DLD1 (cell line): ENCODE data around the gene NOXRED1.
"Not testable (repeated sequence)": the region's sequence is repeated elsewhere in the genome, so short reads cannot be mapped to it uniquely, and the experiment has no call there.

ENCODE experiments used
- in situ Hi-C: cut with HindIII; loops from 2 replicates; pipeline ENCODE4 v1.10.0; 2017; ENCODE audit warnings: low sequenced_read_pairs

NOXRED1 gene

GRCh38 chr14:77415403-77416030 is 7.8 kb downstream of the NOXRED1 start:
- in situ Hi-C loops: not testable (repeated sequence)

GRCh38 chr14:77409131-77409533 is 14.2 kb downstream of the NOXRED1 start:
- in situ Hi-C loops: no loop called here

- in situ Hi-C loops: no loop called here
Measured at GRCh38 chr14:77407158-77407557, 16.2 kb downstream of the NOXRED1 start.

GRCh38 chr14:77406718-77407117 is 16.6 kb downstream of the NOXRED1 start:
- in situ Hi-C loops: no loop called here

GRCh38 chr14:77406086-77406485 is 17.2 kb downstream of the NOXRED1 start:
- in situ Hi-C loops: no loop called here

GRCh38 chr14:77403768-77404167 is 19.6 kb downstream of the NOXRED1 start:
- in situ Hi-C loops: no loop called here

- in situ Hi-C loops: no loop called here
Measured at GRCh38 chr14:77400216-77400615, 23.1 kb downstream of the NOXRED1 start.

- in situ Hi-C loops: no loop called here
Measured at GRCh38 chr14:77390188-77390587, 33.1 kb downstream of the NOXRED1 start.

GRCh38 chr14:77378701-77379100 is 44.6 kb downstream of the NOXRED1 start:
- in situ Hi-C loops: no loop called here

GRCh38 chr14:77377502-77377844 is 45.9 kb downstream of the NOXRED1 start:
- in situ Hi-C loops: no loop called here

GRCh38 chr14:77376771-77377501 is 46.4 kb downstream of the NOXRED1 start, which contains the start of the genes SAMD15 and TMED8:
Gene SAMD15 (plus strand): TSS chr14:77377379. CDS start chr14:77377419, 40 bp downstream.
Gene TMED8 (minus strand): TSS chr14:77377094. CDS start chr14:77377053, 41 bp downstream.
- in situ Hi-C loops: no loop called here

GRCh38 chr14:77375973-77376770 is 47.2 kb downstream of the NOXRED1 start:
- in situ Hi-C loops: no loop called here

- in situ Hi-C loops: no loop called here
Measured at GRCh38 chr14:77375164-77375950, 48.0 kb downstream of the NOXRED1 start.

- in situ Hi-C loops: no loop called here
Measured at GRCh38 chr14:77372304-77372841, 51.0 kb downstream of the NOXRED1 start.

- in situ Hi-C loops: no loop called here
Measured at GRCh38 chr14:77369285-77369684, 54.0 kb downstream of the NOXRED1 start.

- in situ Hi-C loops: no loop called here
Measured at GRCh38 chr14:77364146-77364545, 59.2 kb downstream of the NOXRED1 start.

- in situ Hi-C loops: no loop called here
Measured at GRCh38 chr14:77359626-77360025, 63.7 kb downstream of the NOXRED1 start.

GRCh38 chr14:77356899-77357298 is 66.4 kb downstream of the NOXRED1 start:
- in situ Hi-C loops: no loop called here

GRCh38 chr14:77355811-77356210 is 67.5 kb downstream of the NOXRED1 start:
- in situ Hi-C loops: no loop called here

GRCh38 chr14:77353469-77354141 is 69.7 kb downstream of the NOXRED1 start:
- in situ Hi-C loops: no loop called here
